22Rv1 (cell line): ENCODE data around the gene ASTN2.

Experiments used
- CTCF ChIP-seq: fragments of 450-650 bp; IDR thresholded peaks from 2 replicates; pipeline ENCODE4 v1.5.1; 2017; ENCODE audit warnings: mild to moderate bottlenecking
- ZFX ChIP-seq: fragments of 450-650 bp; IDR thresholded peaks from 2 replicates; pipeline ENCODE4 v1.6.1; 2017; ENCODE audit warnings: antibody characterized with exemption, borderline replicate concordance

- no peak for TF ChIP-seq CTCF
- TF ChIP-seq ZFX: no peak
These were observed 130.4 kb downstream of the ASTN2 start for GRCh38 chr9:117284414-117284813.
